ENCODE data around the gene JAG2.

DNA sequence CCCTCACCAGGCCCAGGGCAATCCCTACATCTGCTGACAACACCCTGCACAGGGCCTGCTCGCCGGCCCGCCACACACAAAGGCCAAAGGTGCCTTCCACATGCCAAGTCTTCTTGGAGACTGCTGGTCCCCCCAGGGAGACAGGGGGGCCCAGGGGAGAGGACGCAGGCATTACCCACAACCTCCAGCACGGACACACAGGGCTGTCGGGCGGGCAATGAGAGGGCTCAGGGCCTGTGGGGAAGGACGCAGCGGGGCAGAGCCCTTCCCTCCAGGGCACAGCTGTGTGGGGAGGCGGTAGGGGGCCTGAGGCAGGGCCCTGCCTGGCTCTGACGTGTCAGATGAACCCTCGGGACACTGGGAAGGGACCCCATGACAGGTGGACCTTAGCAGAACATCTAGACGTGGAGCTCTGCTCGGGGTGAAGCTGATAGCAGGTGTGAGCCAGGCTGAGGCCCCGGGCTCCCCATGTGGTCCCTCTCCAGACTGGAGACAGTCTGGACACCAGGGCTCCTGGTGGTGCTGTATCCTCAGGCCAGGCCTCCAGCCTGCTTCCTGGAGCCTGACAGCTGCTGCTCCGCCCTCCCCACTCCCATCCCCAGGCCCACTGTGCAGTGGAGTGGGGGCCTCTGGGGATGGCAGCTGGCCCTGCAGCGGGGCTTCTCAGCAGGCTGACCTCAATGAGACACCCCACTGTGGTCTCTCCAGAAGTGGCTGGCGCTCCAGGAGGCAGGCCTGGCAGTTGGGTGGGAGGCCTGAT is 44.1 kb upstream of the JAG2 start:
- TF ChIP-seq POLR2AphosphoS5 (IDR thresholded peaks at IDR 0.05): no peak
- TF ChIP-seq, protein P1, sequence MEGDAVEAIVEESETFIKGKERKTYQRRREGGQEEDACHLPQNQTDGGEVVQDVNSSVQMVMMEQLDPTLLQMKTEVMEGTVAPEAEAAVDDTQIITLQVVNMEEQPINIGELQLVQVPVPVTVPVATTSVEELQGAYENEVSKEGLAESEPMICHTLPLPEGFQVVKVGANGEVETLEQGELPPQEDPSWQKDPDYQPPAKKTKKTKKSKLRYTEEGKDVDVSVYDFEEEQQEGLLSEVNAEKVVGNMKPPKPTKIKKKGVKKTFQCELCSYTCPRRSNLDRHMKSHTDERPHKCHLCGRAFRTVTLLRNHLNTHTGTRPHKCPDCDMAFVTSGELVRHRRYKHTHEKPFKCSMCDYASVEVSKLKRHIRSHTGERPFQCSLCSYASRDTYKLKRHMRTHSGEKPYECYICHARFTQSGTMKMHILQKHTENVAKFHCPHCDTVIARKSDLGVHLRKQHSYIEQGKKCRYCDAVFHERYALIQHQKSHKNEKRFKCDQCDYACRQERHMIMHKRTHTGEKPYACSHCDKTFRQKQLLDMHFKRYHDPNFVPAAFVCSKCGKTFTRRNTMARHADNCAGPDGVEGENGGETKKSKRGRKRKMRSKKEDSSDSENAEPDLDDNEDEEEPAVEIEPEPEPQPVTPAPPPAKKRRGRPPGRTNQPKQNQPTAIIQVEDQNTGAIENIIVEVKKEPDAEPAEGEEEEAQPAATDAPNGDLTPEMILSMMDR (IDR thresholded peaks at IDR 0.05 in 8 of 11, conservative IDR thresholded peaks at IDR 0.05 in 3 of 11): no peak
- TF ChIP-seq POLR2A (IDR thresholded peaks at IDR 0.05): no peak

All from spleen (tissue), 7 donors.